ENCODE results near the gene TUSC2. TPM values are rescaled to one million over a fixed set of nuclear protein-coding genes. Genes with fewer than 3 reads are reported as not detected.
A peak's percentile ranks its signal among the peaks of the same experiment; 100 is the strongest.

TUSC2 gene
- total RNA-seq, 1 donor from 2014 or later, result 41.4 TPM

DNA sequence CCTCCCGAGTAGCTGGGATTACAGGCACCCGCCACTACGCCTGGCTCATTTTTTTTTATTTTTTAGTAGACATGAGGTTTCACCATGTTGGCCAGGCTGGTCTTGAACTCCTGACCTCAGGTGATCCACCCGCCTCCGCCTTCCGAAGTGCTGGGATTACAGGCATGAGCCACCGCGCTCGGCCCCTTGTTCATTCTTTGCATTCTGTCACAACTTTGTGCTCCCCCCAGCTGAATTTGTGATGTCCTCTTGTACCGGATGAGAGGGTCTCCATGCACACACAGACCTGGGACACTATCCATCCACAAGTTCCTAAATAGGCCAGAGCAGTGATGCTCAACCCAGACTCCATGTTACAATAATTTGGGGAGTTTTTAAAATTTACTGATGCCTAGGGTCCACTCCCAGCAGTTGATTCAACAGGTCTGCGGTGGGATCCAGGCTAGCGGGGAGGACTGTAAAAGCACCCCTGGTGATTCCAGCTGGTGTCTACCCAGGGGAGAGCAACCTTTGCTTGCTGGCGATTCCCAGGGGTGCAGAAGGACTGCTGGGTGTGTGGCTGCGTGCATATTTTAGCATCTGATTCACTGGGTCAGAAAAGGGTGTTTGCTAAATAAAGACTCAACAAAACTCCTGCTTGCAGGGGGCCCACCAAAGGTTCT is 11.6 kb upstream of the TUSC2 start:
- no peak overlapping the region for H3K27ac Mint-ChIP-seq (ENCODE audit: unreplicated experiment)
- Histone ChIP-seq H3K4me1 (ENCODE audit: insufficient read depth, low read length) (peaks cover 30% of the 10 kb centered on the region), H3K36me3 (ENCODE audit: insufficient read depth, low read length) (no peaks in the 10 kb centered on the region), H3K9ac (ENCODE audit: low read length) (peak overlapping the region; percentile 37), H3K27ac (ENCODE audit: low read depth, low read length) (no peak overlapping the region), H4K20me1 (ENCODE audit: insufficient read depth, low read length) (peaks cover 21% of the 10 kb centered on the region), H3K27me3 (ENCODE audit: insufficient read depth, low read length) (no peaks in the 10 kb centered on the region), H3K4me2 (ENCODE audit: low read length) (peak overlapping the region; percentile 78), H3K79me2 (ENCODE audit: insufficient read depth, low read length) (peaks cover 24% of the 10 kb centered on the region), H3K4me3 (ENCODE audit: insufficient read depth, low read depth, low read length) (peak overlapping the region; percentile 41), H2AFZ (ENCODE audit: low read depth, low read length) (no peak overlapping the region), H3K9me3 (ENCODE audit: insufficient read depth, low read depth, low read length) (no peaks in the 10 kb centered on the region)
- H3K9me3 Mint-ChIP-seq (ENCODE audit: unreplicated experiment), result peaks cover 4% of the 10 kb centered on the region
- peaks cover 27% of the 10 kb centered on the region for H3K27me3 Mint-ChIP-seq (ENCODE audit: low read depth, unreplicated experiment)
- H3K4me1 Mint-ChIP-seq (ENCODE audit: low read depth, unreplicated experiment), result peaks cover 15% of the 10 kb centered on the region
- no peak for FAIRE-seq
- peak overlapping the region; percentile 94 for H3K4me3 Mint-ChIP-seq (ENCODE audit: unreplicated experiment)
- TF ChIP-seq EZH2 (IDR thresholded peaks at IDR 0.05; ENCODE audit: insufficient read depth, low read length) (no peak), CTCF (IDR thresholded peaks at IDR 0.05; ENCODE audit: insufficient read depth, low read depth, low read length) (no peak)
- no peaks in the 10 kb centered on the region for H3K36me3 Mint-ChIP-seq (ENCODE audit: low read depth, unreplicated experiment)
- DNase-seq (ENCODE audit: low read depth), result no peak

DNA sequence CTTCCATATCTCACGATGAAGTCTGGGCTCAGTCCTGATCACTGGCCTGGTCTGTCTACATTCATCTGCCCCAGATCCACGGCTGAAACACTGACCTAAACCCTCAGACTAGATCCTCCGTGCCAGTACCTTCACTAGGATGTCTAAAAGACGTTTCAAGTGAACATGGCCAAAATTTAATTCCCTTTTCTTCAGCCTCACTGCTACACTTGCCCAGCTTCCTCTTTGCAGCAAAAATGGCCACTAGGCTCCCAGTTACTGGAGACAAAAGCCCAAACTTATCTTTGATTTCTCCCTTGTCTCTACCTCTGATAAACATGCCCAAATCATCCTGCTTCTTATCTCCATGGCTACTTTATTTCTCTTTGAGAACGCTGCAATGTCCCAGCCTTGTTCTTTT is 10.9 kb upstream of the TUSC2 start:
- H3K36me3 ChIP-seq (ENCODE audit: insufficient read depth, low read length), result no peaks in the 10 kb centered on the region
- peaks cover 37% of the 10 kb centered on the region for H3K4me1 ChIP-seq (ENCODE audit: insufficient read depth, low read length)
- H3K4me3 Mint-ChIP-seq (ENCODE audit: unreplicated experiment), result peak overlapping the region; percentile 94
- H3K27me3 ChIP-seq (ENCODE audit: insufficient read depth, low read length), result no peaks in the 10 kb centered on the region
- TF ChIP-seq CTCF (IDR thresholded peaks at IDR 0.05; ENCODE audit: insufficient read depth, low read depth, low read length) (no peak), EZH2 (IDR thresholded peaks at IDR 0.05; ENCODE audit: insufficient read depth, low read length) (no peak)
- H3K9me3 ChIP-seq (ENCODE audit: insufficient read depth, low read depth, low read length), result no peaks in the 10 kb centered on the region
- H3K9me3 Mint-ChIP-seq (ENCODE audit: unreplicated experiment), result peaks cover 4% of the 10 kb centered on the region
- DNase-seq (ENCODE audit: low read depth) (no peak), FAIRE-seq (no peak)
- H2AFZ ChIP-seq (ENCODE audit: low read depth, low read length), result no peak overlapping the region
- H3K27ac Mint-ChIP-seq (ENCODE audit: unreplicated experiment), result no peak overlapping the region
- H3K4me1 Mint-ChIP-seq (ENCODE audit: low read depth, unreplicated experiment), result peaks cover 21% of the 10 kb centered on the region
- no peak overlapping the region for H3K4me2 ChIP-seq (ENCODE audit: low read length)
- no peaks in the 10 kb centered on the region for H3K36me3 Mint-ChIP-seq (ENCODE audit: low read depth, unreplicated experiment)
- H3K27ac ChIP-seq (ENCODE audit: low read depth, low read length), result no peak overlapping the region
- H3K27me3 Mint-ChIP-seq (ENCODE audit: low read depth, unreplicated experiment), result peaks cover 26% of the 10 kb centered on the region
- peaks cover 27% of the 10 kb centered on the region for H4K20me1 ChIP-seq (ENCODE audit: insufficient read depth, low read length)
- H3K4me3 ChIP-seq (ENCODE audit: insufficient read depth, low read depth, low read length), result no peak overlapping the region
- H3K9ac ChIP-seq (ENCODE audit: low read length), result no peak overlapping the region
- H3K79me2 ChIP-seq (ENCODE audit: insufficient read depth, low read length), result peaks cover 31% of the 10 kb centered on the region

DNA sequence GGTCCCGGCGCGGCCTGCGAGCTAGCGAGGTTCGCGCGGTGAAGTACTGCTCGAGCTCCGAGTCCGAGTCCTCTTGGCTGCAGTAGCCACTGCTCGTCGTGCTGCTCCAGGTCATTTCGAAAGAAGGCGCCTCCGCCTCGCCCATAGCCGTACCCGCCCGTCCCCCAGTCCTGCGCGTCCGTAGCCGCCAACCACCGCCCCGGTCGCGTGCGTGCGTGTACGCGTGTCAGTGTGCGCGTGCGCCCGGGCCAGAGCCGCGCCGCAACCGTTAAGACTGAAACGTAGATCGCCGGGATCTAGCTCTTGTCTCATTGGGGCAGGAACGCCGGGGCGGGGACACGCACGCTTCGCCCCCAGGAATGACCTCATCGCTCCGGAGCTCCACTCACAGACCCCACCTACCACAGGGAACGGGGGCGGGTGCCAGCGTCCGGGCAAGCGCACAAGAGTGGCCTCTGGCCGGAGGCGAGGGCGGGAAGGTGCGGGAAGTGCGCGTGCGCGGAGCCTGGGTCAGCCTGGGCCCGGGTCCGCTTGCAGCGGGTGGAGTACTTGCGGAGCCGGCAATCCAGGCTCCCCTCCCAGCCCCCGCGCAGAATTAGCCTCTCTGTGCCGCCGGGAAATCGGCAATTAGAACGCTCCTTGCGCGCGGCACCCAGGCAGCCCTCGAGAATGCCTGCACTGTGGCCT is 9.3 kb upstream of the TUSC2 start:
- H3K4me1 Mint-ChIP-seq (ENCODE audit: low read depth, unreplicated experiment), result peaks cover 26% of the 10 kb centered on the region
- Histone ChIP-seq H3K79me2 (ENCODE audit: insufficient read depth, low read length) (peaks cover 47% of the 10 kb centered on the region), H3K4me2 (ENCODE audit: low read length) (peak overlapping the region; percentile 94), H3K27me3 (ENCODE audit: insufficient read depth, low read length) (no peaks in the 10 kb centered on the region), H3K9me3 (ENCODE audit: insufficient read depth, low read depth, low read length) (no peaks in the 10 kb centered on the region), H4K20me1 (ENCODE audit: insufficient read depth, low read length) (peaks cover 41% of the 10 kb centered on the region), H3K27ac (ENCODE audit: low read depth, low read length) (peak overlapping the region; percentile 92), H3K9ac (ENCODE audit: low read length) (peak overlapping the region; percentile 97), H2AFZ (ENCODE audit: low read depth, low read length) (peak overlapping the region; percentile 83), H3K4me3 (ENCODE audit: insufficient read depth, low read depth, low read length) (peak overlapping the region; percentile 92), H3K4me1 (ENCODE audit: insufficient read depth, low read length) (peaks cover 40% of the 10 kb centered on the region), H3K36me3 (ENCODE audit: insufficient read depth, low read length) (no peaks in the 10 kb centered on the region)
- H3K27ac Mint-ChIP-seq (ENCODE audit: unreplicated experiment), result peak overlapping the region; percentile 97
- no peak for TF ChIP-seq CTCF (IDR thresholded peaks at IDR 0.05; ENCODE audit: insufficient read depth, low read depth, low read length)
- TF ChIP-seq EZH2 (IDR thresholded peaks at IDR 0.05; ENCODE audit: insufficient read depth, low read length), result no peak
- FAIRE-seq (peak; percentile 56), DNase-seq (ENCODE audit: low read depth) (peak; percentile 97)
- H3K36me3 Mint-ChIP-seq (ENCODE audit: low read depth, unreplicated experiment), result peaks cover 1% of the 10 kb centered on the region
- peaks cover 4% of the 10 kb centered on the region for H3K9me3 Mint-ChIP-seq (ENCODE audit: unreplicated experiment)
- H3K27me3 Mint-ChIP-seq (ENCODE audit: low read depth, unreplicated experiment), result peaks cover 16% of the 10 kb centered on the region
- H3K4me3 Mint-ChIP-seq (ENCODE audit: unreplicated experiment), result peak overlapping the region; percentile 94
